Dedifferentiated amniotic fluid mesenchymal stem cell (primary cell): ENCODE measurements around the gene HDLBP.
"Not testable (repeated sequence)": the region's sequence is repeated elsewhere in the genome, so short reads cannot be mapped to it uniquely, and the experiment has no call there.

Source experiments
- DNase-seq: peaks from one replicate; pipeline ENCODE4 v3.0.0-alpha.2; 2016; ENCODE audit errors: extremely low spot score

HDLBP gene

GRCh38 chr2:241302759-241303651 is 12.5 kb downstream of the HDLBP start:
- DNase-seq, result no peak

DNA sequence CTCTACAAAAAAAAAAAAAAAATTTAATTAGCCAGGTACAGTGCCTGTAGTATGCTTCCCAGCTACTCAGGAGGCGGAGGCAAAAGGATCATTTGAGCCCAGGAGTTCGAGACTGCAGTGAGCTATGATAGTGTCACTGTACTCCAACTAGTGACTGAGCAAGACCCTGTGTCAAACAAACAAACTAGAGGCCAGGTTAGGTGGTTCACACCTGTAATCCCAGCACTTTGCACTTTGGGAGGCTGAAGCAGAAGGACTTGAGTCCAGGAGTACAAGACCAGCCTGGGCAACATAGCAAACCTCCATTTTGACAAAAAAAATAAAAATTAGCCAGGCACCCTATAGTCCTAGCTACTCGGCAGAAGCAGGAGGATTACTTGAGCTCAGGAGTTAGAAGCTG is 13.4 kb downstream of the HDLBP start:
- DNase-seq, result no peak

DNA sequence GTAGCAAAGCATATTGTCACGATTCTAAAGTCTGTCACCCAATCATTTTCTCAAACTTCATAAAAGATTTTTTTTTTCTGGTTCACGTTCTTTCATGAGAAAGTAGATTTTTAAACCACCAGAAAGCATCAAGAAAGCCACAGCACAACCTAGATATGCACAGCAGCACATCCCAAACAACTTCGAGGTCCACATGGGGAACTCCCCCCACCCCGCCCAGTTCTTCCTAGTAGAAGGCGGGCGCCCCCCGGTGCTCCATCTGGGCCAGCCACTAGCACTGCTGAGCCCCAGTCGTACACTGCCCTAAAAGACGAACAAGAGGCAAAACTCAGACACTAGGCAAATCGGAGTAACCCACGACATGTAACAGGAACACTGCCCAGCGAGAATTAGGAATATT is 15.5 kb downstream of the HDLBP start:
- no peak for DNase-seq

GRCh38 chr2:241298673-241299072 is 16.8 kb downstream of the HDLBP start:
- no peak for DNase-seq

DNA sequence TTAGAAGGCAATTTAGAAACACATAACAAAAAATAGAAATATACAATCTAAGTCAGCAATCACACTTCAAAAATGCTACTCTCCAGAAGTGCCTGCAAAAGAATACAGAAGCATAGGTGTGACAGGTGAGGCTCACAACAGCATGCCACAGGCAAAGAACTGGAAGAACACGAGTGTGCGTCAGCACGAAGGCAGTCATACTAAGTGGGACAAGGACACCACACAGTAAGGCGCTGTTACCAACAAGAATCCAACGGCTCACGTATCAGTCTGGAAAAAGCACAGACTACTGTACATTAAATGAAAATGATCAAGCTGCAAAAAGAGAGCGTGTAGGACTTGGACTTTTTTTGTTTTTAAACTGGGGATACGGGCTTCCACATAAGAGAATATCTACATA is 18.7 kb downstream of the HDLBP start:
- no peak for DNase-seq

- no peak for DNase-seq
These were observed 20.0 kb downstream of the HDLBP start for GRCh38 chr2:241295326-241296095.

- not testable (repeated sequence) for DNase-seq
These were observed 22.1 kb downstream of the HDLBP start for GRCh38 chr2:241293378-241293797.

DNA sequence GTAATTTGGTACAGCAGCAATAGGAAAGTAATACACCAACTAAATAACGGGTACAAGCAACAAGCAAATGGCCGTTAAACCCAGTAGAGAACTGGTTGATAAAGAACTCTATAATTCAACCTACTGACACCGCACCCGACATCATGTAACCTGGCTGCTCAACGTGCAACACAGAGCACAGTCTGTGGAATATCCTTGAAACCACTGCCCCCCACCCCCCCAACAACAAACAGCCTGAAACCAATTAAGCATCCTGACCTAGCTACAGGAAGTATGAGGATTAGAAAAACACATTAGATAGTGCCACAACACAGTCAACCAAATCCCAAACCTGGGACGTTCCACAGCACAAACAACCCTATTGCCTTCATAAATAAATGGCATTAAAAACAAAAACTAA is 23.5 kb downstream of the HDLBP start:
- DNase-seq, result no peak

DNA sequence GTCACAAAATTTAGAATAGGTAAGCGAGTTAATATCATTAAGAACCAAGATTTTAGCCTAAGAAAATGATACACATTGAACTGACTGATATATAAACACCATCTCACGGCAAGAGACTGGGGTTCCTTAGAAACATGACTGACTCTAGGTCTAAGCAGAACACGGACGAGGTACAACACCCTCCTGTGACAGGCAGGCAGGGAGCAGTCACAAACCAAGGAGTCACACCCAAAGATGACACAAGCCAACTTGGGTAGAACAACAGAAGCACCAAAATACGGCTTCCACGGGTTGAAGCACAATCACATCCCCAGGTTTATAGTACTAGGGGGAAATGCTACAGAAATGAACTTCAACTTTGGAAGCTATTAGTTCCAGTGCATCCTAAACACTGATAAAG is 24.3 kb downstream of the HDLBP start:
- DNase-seq, result no peak

- DNase-seq, result no peak
These were observed 25.9 kb downstream of the HDLBP start for GRCh38 chr2:241289597-241289996.

GRCh38 chr2:241289053-241289452 is 26.4 kb downstream of the HDLBP start:
- no peak for DNase-seq

GRCh38 chr2:241288324-241288888 is 27.1 kb downstream of the HDLBP start:
- no peak for DNase-seq

DNA sequence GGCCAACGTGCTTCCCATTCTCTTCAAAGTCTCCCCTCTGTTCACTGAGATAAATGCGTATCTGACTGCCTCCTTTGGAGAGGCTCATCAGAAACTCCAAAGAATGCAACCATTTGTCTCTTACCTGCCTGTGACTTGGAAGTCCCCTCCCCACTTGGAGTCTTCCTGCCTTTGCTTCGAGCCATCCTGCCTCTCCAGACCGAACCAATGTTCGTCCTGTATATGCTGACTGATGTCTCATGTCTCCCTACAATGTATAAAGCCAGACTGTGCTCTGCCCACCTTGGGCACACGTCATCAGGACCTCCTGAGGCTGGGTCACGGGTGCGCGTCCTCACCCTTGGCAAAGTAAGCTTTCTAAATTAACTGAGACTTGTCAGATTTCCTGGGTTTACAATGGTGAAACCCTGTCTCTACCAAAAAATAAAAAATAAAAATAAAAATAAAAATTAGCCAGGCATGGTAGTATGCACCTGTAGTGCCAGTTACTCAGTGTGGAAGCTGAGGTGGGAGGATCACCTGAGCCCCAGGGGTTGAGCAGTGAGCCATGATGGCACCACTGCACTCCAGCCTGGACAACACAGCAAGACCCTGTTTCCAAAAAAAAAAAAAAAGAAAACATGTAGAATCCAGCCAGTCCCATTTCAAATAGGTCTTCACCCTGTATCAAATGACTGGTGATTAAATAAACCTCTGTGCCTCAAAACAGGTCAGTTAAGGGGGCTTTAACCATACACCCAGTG is 29.0 kb downstream of the HDLBP start:
- no peak for DNase-seq

DNA sequence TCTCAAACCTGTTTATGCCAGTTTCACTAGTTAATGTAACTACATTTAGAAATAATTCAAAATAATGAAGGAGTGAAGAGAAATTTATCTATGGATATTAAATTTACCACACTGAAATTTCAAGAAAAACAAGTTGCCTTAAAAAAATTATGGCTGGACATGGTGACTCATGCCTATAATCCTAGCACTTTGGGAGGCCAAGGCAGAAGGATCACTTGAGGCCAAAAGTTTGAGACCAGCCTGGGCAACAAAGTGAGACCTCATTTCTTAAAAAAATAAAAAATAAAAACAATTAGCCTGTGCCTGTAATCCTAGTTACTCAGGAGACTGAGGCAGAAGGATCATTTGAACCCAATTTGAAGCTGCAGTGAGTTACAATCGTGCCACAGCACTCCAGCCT is 29.9 kb downstream of the HDLBP start:
- no peak for DNase-seq

DNA sequence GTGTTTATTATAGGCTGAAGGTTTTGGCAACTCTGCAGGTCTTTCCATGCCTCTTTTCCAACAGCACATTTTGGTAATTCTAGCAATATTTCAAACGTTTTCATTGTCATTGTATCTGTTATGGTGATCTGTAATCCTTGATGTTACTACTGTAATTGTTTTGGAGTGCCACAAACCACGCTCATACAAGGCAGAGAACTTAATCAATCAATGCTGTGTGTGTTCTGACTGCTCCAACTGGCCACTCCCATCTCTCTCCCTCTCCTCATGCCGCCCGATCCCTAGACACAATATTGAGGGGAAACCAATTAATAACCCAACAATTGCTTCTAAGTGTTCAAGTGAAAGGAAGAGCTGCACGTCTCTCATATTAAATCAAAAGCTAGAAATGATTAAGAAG is 32.9 kb downstream of the HDLBP start:
- no peak for DNase-seq

GRCh38 chr2:241280291-241280690 is 35.2 kb downstream of the HDLBP start:
- DNase-seq, result no peak

DNA sequence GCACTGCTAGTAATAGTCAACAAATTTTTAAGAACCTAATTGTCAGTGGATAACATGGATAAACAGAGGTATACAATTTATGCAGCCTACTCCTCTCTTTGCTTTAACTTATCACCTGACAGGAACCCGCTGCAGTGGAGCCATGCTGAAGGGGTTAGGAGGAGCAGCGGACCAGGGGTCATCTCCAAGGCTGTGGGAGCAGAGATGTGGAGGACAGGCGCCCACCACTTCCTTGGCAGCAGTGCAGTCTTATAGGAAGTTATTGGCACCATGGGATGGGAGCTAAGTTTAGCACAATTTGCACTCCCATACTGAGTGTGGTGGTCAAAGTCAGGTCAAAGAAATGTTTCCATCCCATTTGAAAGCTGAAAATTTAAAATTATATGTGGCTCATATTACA is 35.6 kb downstream of the HDLBP start:
- DNase-seq, result no peak

GRCh38 chr2:241279413-241279812 is 36.1 kb downstream of the HDLBP start:
- DNase-seq, result no peak

DNA sequence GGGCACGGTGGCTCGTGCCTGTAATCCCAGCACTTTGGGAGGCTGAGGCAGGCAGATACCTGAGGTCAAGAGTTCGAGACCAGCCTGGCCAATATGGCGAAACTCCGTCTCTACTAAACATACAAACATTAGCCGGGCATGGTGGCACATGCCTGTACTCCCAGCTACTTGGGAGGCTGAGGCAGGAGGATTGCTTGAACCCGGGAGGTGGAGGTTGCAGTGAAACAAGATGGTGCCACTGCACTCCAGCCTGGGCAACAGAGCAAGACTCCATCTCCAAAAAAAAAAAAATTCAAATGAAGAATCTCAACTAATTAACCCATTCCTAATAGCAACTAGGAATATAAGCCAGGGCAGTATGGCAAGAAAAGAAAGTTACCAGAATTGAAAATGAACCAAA is 37.2 kb downstream of the HDLBP start:
- not testable (repeated sequence) for DNase-seq

DNA sequence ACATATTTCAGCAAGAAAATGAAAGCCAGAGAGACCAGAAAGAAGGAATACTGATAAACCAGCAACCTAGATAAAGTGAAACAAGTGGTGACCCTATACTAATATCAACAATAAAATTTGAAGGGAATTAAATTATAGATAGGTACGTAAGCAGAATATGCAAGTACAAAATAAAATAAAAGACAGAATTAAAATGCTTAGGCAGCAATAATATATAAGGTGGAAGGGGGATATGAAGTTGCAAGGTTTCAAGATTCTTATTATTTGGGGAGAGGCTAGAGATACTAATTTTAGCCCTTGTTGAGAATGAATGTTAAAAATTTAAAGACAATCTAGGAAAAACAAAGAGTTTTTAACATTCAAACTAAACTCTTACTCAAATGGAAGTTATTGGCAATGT is 39.6 kb downstream of the HDLBP start:
- no peak for DNase-seq

- no peak for DNase-seq
These were observed 40.0 kb downstream of the HDLBP start for GRCh38 chr2:241275504-241275903.

DNA sequence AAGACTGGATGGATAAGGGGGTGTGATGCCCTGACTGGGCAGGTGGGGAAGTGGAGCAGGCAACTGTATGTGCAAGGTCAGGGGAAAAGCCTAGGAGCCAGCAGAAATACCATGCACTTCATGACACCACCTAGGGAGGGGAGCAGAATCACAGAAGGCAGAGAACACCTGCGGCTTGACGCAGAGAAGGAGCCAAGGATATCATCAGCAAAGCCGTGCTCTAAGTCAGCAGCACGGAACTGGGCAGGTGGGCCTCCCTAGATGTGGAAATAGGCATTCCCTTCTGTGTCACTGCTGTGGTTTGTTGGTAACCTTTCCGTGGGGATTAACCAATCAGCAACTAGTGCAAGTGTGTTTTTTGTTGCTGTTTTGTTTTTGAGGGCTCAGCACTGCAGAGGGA is 41.3 kb downstream of the HDLBP start:
- no peak for DNase-seq
